Parathyroid adenoma (tissue), 2 donors: Measurements from ENCODE around the gene NDST3.

Source experiments
- H2AFZ ChIP-seq: fragments of 300-600 bp; sonication (generic); one replicate; pipeline ENCODE4 v1.7.0; 2017; ENCODE audit warnings: antibody characterized with exemption, mild to moderate bottlenecking
- H3K27ac ChIP-seq: fragments of 300-600 bp; sonication (generic); one replicate; pipeline ENCODE4 v1.7.0; 2017
- H3K27me3 ChIP-seq: fragments of 300-600 bp; sonication (generic); one replicate; pipeline ENCODE4 v1.7.0; 2017; ENCODE audit warnings: low read length; ENCODE audit not compliant: control insufficient read depth, insufficient read depth
- H3K36me3 ChIP-seq: fragments of 300-600 bp; sonication (generic); one replicate; pipeline ENCODE4 v1.7.0; 2017; ENCODE audit warnings: low read length; ENCODE audit not compliant: control insufficient read depth, insufficient read depth
- H3K4me1 ChIP-seq: fragments of 300-600 bp; sonication (generic); one replicate; pipeline ENCODE4 v1.7.0; 2017; ENCODE audit warnings: control low read depth
- H3K4me2 ChIP-seq: fragments of 300-600 bp; sonication (generic); one replicate; pipeline ENCODE4 v1.7.0; 2017; ENCODE audit warnings: low read length
- H3K4me3 ChIP-seq: fragments of 300-600 bp; sonication (generic); one replicate; pipeline ENCODE4 v1.7.0; 2017; ENCODE audit warnings: low read depth, low read length
- H3K79me2 ChIP-seq: fragments of 300-600 bp; sonication (generic); one replicate; pipeline ENCODE4 v1.7.0; 2017; ENCODE audit warnings: control low read depth
- H3K9ac ChIP-seq: fragments of 300-600 bp; sonication (generic); one replicate; pipeline ENCODE4 v1.7.0; 2017; ENCODE audit warnings: mild to moderate bottlenecking
- H3K9me3 ChIP-seq: fragments of 300-600 bp; sonication (generic); one replicate; pipeline ENCODE4 v1.7.0; 2017; ENCODE audit warnings: low read length; ENCODE audit not compliant: control insufficient read depth
- CTCF ChIP-seq: fragments of 300-600 bp; sonication (generic); IDR thresholded peaks from one replicate; pipeline ENCODE4 v1.7.0; 2017; ENCODE audit warnings: antibody characterized with exemption, mild to moderate bottlenecking
- donor health status: primary hyperparathyroidism.

The NDST3 gene

GRCh38 chr4:118034053-118034785, at the start of gene NDST3:
Gene NDST3 (plus strand): TSS chr4:118034486. CDS start chr4:118053911, 19,425 bp downstream.
- no peaks in the 10 kb centered on the region for H3K36me3 ChIP-seq
- no peak within 1 kb of the TSS for H3K9ac ChIP-seq
- H3K27ac ChIP-seq, result no peak within 1 kb of the TSS
- peak within 1 kb of the TSS; percentile 72 for H2AFZ ChIP-seq
- no peaks in the 10 kb centered on the region for H3K9me3 ChIP-seq
- H3K4me2 ChIP-seq, result peak within 1 kb of the TSS; percentile 76
- TF ChIP-seq CTCF, result peak; percentile 30
- no peaks in the 10 kb centered on the region for H3K27me3 ChIP-seq
- peak within 1 kb of the TSS; percentile 55 for H3K4me3 ChIP-seq
- H3K4me1 ChIP-seq, result no peaks in the 10 kb centered on the region
- no peaks in the 10 kb centered on the region for H3K79me2 ChIP-seq

- no peak overlapping the region for H3K4me3 ChIP-seq
- no peak overlapping the region for H3K4me2 ChIP-seq
- no peaks in the 10 kb centered on the region for H3K9me3 ChIP-seq
- H3K27me3 ChIP-seq, result no peaks in the 10 kb centered on the region
- H3K79me2 ChIP-seq, result no peaks in the 10 kb centered on the region
- no peak for TF ChIP-seq CTCF
- H3K27ac ChIP-seq, result no peak overlapping the region
- no peak overlapping the region for H2AFZ ChIP-seq
- no peaks in the 10 kb centered on the region for H3K36me3 ChIP-seq
- no peaks in the 10 kb centered on the region for H3K4me1 ChIP-seq
- H3K9ac ChIP-seq, result no peak overlapping the region
Measured at GRCh38 chr4:117986321-117986720, 48.0 kb upstream of the NDST3 start.

- H3K79me2 ChIP-seq, result no peaks in the 10 kb centered on the region
- no peaks in the 10 kb centered on the region for H3K9me3 ChIP-seq
- H3K36me3 ChIP-seq, result no peaks in the 10 kb centered on the region
- no peaks in the 10 kb centered on the region for H3K27me3 ChIP-seq
- H3K4me3 ChIP-seq, result no peak overlapping the region
- H3K27ac ChIP-seq, result no peak overlapping the region
- H3K4me1 ChIP-seq, result no peaks in the 10 kb centered on the region
- no peak for TF ChIP-seq CTCF
- no peak overlapping the region for H3K4me2 ChIP-seq
- no peak overlapping the region for H3K9ac ChIP-seq
- H2AFZ ChIP-seq, result no peak overlapping the region
Measured at GRCh38 chr4:117987464-117987863, 46.8 kb upstream of the NDST3 start.

DNA sequence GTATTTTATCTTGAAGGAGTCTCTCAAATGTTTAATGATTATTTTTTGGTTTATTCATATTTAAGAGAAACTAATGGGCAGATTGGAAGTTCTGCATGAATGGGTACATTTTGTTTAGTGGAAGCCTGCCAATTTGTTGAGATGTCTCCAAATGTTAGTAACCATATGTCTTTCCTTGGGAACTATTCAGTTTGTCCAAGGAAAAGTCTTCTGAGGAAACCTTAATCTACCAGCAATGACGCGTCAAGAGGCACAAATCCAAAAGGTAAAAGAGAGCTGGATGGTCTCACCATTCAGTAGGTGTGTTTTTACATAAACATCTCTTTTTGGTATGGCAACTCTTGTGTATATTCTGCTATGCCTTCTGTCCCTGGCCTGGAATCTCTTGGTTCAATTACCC, 37.4 kb upstream of the NDST3 start:
- Histone ChIP-seq H3K79me2 (no peaks in the 10 kb centered on the region), H3K9ac (no peak overlapping the region), H3K4me2 (no peak overlapping the region), H3K4me3 (no peak overlapping the region), H3K4me1 (no peaks in the 10 kb centered on the region), H3K27me3 (no peaks in the 10 kb centered on the region), H3K27ac (no peak overlapping the region), H3K9me3 (no peaks in the 10 kb centered on the region), H3K36me3 (no peaks in the 10 kb centered on the region), H2AFZ (no peak overlapping the region)
- no peak for TF ChIP-seq CTCF

- H3K9me3 ChIP-seq, result no peaks in the 10 kb centered on the region
- H3K9ac ChIP-seq, result no peak overlapping the region
- no peaks in the 10 kb centered on the region for H3K36me3 ChIP-seq
- H3K4me1 ChIP-seq, result no peaks in the 10 kb centered on the region
- H2AFZ ChIP-seq, result no peak overlapping the region
- H3K4me2 ChIP-seq, result no peak overlapping the region
- no peak overlapping the region for H3K4me3 ChIP-seq
- H3K27me3 ChIP-seq, result no peaks in the 10 kb centered on the region
- TF ChIP-seq CTCF, result no peak
- no peaks in the 10 kb centered on the region for H3K79me2 ChIP-seq
- H3K27ac ChIP-seq, result no peak overlapping the region
Measured at GRCh38 chr4:118004088-118004487, 30.2 kb upstream of the NDST3 start.
